Astrocyte (in vitro differentiated cells and primary cell): Measurements from ENCODE around the gene HPSE. TPM values are rescaled to one million over a fixed set of nuclear protein-coding genes. Genes with fewer than 3 reads are reported as not detected.

ENCODE experiments used
- DNase-seq: peaks from one replicate; pipeline ENCODE4 v3.0.0-alpha.2; 2010; ENCODE audit warnings: low read depth
- FAIRE-seq: peaks from 2 replicates; lab custom pipeline; 2011; peaks lifted over from hg19 to GRCh38; lab: Jason Lieb, UNC
- H2AFZ ChIP-seq: 2 replicates; pipeline ENCODE4 v1.6.0; 2012; ENCODE audit warnings: low read depth, low read length, inconsistent platforms
- H3K27ac ChIP-seq: 2 replicates; pipeline ENCODE4 v1.5.1; 2011; ENCODE audit warnings: low read depth, low read length, inconsistent platforms
- H3K27me3 ChIP-seq: 2 replicates; pipeline ENCODE4 v1.6.0; 2011; ENCODE audit warnings: low read length, inconsistent platforms; ENCODE audit not compliant: insufficient read depth
- H3K36me3 ChIP-seq: 2 replicates; pipeline ENCODE4 v1.5.1; 2011; ENCODE audit warnings: low read length, inconsistent platforms; ENCODE audit not compliant: insufficient read depth
- H3K4me1 ChIP-seq: 2 replicates; pipeline ENCODE4 v1.5.1; 2011; ENCODE audit warnings: low read length, inconsistent platforms; ENCODE audit not compliant: insufficient read depth
- H3K4me2 ChIP-seq: 2 replicates; pipeline ENCODE4 v1.6.0; 2012; ENCODE audit warnings: low read length, inconsistent platforms
- H3K4me3 ChIP-seq: 2 replicates; pipeline ENCODE4 v1.5.1; 2011; ENCODE audit warnings: low read depth, mild to moderate bottlenecking, low read length, inconsistent platforms; ENCODE audit not compliant: insufficient read depth
- H3K79me2 ChIP-seq: 2 replicates; pipeline ENCODE4 v1.6.0; 2012; ENCODE audit warnings: mild to moderate bottlenecking, low read length, inconsistent platforms; ENCODE audit not compliant: insufficient read depth
- H3K9ac ChIP-seq: 2 replicates; pipeline ENCODE4 v1.6.0; 2012; ENCODE audit warnings: mild to moderate bottlenecking, low read length, inconsistent platforms
- H3K9me3 ChIP-seq: 2 replicates; pipeline ENCODE4 v1.5.1; 2012; ENCODE audit warnings: low read depth, mild to moderate bottlenecking, low read length, inconsistent platforms; ENCODE audit not compliant: insufficient read depth
- H4K20me1 ChIP-seq: 2 replicates; pipeline ENCODE4 v1.6.0; 2012; ENCODE audit warnings: low read length, inconsistent platforms; ENCODE audit not compliant: insufficient read depth
- H3K27ac Mint-ChIP-seq: one replicate; pipeline ENCODE4 v1.8.0; 2021; ENCODE audit warnings: mild to moderate bottlenecking, mixed read lengths; ENCODE audit not compliant: unreplicated experiment
- H3K27me3 Mint-ChIP-seq: one replicate; pipeline ENCODE4 v1.8.0; 2021; ENCODE audit warnings: low read depth, mixed read lengths; ENCODE audit not compliant: unreplicated experiment
- H3K36me3 Mint-ChIP-seq: one replicate; pipeline ENCODE4 v1.8.0; 2021; ENCODE audit warnings: low read depth, mixed read lengths; ENCODE audit not compliant: unreplicated experiment
- H3K4me1 Mint-ChIP-seq: one replicate; pipeline ENCODE4 v1.8.0; 2021; ENCODE audit warnings: low read depth, mixed read lengths; ENCODE audit not compliant: unreplicated experiment
- H3K4me3 Mint-ChIP-seq: one replicate; pipeline ENCODE4 v1.8.0; 2021; ENCODE audit warnings: mild to moderate bottlenecking, moderate library complexity, mixed read lengths; ENCODE audit not compliant: unreplicated experiment
- H3K9me3 Mint-ChIP-seq: one replicate; pipeline ENCODE4 v1.8.0; 2021; ENCODE audit warnings: mild to moderate bottlenecking, mixed read lengths; ENCODE audit not compliant: unreplicated experiment
- EZH2 ChIP-seq: IDR thresholded peaks from 2 replicates; pipeline ENCODE4 v1.6.1; 2012; ENCODE audit warnings: mild to moderate bottlenecking, low read length, inconsistent platforms; ENCODE audit not compliant: insufficient read depth
- total RNA-seq: library from RNA; stranded (reverse); gene quantifications from 2 replicates; pipeline ENCODE4 v1.2.1, GENCODE V29; 2021
- TF ChIP-seq, protein P1 (sequence below): IDR thresholded peaks from 2 replicates; pipeline ENCODE4 v1.5.1; 2011; ENCODE audit warnings: low read depth, mild to moderate bottlenecking, inconsistent platforms, low read length, moderate library complexity; ENCODE audit not compliant: insufficient read depth

Gene HPSE
- total RNA-seq, 1 donor from 2014 or later = 0.75 TPM

DNA sequence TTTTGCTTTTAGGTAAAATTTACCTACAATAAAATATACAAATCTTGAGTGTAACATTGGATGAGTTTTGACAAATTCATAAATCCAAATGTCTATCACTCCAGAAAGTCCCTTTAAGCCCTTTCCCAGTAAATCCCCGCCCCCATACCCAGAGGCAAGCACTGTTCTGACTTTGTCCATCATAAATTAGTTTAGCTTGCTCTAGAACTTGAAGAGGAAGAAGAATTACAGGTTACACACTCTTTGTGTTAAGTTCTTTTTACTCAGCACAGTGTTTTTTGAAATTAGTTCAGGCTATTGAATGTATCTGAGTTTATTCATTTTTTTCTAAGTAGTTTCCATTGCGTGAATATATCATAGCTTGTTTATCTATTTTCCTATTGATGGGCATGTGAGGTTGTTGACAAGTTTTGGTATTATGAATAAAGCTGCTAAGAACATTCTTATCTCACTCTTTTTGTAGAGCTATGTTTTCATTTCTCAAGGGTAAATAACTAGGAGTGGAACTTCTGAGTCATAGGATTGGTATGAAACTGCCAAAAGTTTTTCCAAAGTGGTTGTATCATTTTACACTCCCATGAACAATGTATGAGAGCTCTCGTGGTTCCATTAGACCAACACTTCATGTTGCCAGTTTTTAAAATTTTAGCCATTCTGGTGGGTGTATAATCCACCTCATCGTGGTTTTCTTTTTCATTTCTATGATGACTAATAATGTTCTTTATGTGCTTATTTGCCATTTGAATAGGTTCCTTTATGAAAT, 22.4 kb upstream of the HPSE start:
- peak; percentile 95 for DNase-seq
- Histone ChIP-seq H3K9ac (peak overlapping the region; percentile 23), H4K20me1 (no peaks in the 10 kb centered on the region), H3K27ac (peak overlapping the region; percentile 82), H3K4me3 (no peak overlapping the region), H3K4me1 (peaks cover 21% of the 10 kb centered on the region), H2AFZ (no peak overlapping the region), H3K36me3 (no peaks in the 10 kb centered on the region), H3K9me3 (no peaks in the 10 kb centered on the region), H3K4me2 (peak overlapping the region; percentile 62), H3K27me3 (no peaks in the 10 kb centered on the region), H3K79me2 (no peaks in the 10 kb centered on the region)
- Mint-ChIP-seq H3K27ac (peak overlapping the region; percentile 96), H3K9me3 (no peaks in the 10 kb centered on the region), H3K4me1 (peaks cover 20% of the 10 kb centered on the region), H3K36me3 (no peaks in the 10 kb centered on the region), H3K4me3 (no peak overlapping the region), H3K27me3 (no peaks in the 10 kb centered on the region)
- peak; percentile 98 for FAIRE-seq
- TF ChIP-seq EZH2 = no peak
- TF ChIP-seq, protein P1, sequence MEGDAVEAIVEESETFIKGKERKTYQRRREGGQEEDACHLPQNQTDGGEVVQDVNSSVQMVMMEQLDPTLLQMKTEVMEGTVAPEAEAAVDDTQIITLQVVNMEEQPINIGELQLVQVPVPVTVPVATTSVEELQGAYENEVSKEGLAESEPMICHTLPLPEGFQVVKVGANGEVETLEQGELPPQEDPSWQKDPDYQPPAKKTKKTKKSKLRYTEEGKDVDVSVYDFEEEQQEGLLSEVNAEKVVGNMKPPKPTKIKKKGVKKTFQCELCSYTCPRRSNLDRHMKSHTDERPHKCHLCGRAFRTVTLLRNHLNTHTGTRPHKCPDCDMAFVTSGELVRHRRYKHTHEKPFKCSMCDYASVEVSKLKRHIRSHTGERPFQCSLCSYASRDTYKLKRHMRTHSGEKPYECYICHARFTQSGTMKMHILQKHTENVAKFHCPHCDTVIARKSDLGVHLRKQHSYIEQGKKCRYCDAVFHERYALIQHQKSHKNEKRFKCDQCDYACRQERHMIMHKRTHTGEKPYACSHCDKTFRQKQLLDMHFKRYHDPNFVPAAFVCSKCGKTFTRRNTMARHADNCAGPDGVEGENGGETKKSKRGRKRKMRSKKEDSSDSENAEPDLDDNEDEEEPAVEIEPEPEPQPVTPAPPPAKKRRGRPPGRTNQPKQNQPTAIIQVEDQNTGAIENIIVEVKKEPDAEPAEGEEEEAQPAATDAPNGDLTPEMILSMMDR = no peak

DNA sequence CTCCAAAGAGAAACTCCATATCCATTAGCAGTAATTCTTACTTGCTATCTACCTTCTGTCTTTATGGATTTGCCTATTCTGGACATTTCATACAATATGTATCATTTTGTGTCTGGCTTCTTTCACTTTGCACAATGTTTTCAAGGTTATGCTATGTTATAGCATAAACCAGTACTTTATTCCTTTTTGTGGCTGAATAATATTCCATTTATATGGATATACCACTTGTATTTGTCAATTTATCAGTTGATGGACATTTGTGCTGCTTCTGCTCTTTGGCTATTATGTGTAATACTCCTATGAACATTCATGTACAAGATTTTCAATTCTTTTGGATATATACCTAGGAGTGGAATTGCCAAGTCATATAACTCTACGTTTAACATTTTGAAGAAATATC, 18.9 kb upstream of the HPSE start:
- Histone ChIP-seq H3K4me2 (no peak overlapping the region), H3K9ac (no peak overlapping the region), H2AFZ (no peak overlapping the region), H4K20me1 (no peaks in the 10 kb centered on the region), H3K79me2 (no peaks in the 10 kb centered on the region), H3K36me3 (no peaks in the 10 kb centered on the region), H3K27me3 (no peaks in the 10 kb centered on the region), H3K9me3 (no peaks in the 10 kb centered on the region), H3K4me3 (no peak overlapping the region), H3K27ac (no peak overlapping the region), H3K4me1 (peaks cover 21% of the 10 kb centered on the region)
- Mint-ChIP-seq H3K27ac (no peak overlapping the region), H3K4me3 (no peak overlapping the region), H3K36me3 (no peaks in the 10 kb centered on the region), H3K9me3 (no peaks in the 10 kb centered on the region), H3K27me3 (no peaks in the 10 kb centered on the region), H3K4me1 (peaks cover 17% of the 10 kb centered on the region)
- FAIRE-seq = no peak
- no peak for DNase-seq
- TF ChIP-seq, protein P1 = no peak
- no peak for TF ChIP-seq EZH2

DNA sequence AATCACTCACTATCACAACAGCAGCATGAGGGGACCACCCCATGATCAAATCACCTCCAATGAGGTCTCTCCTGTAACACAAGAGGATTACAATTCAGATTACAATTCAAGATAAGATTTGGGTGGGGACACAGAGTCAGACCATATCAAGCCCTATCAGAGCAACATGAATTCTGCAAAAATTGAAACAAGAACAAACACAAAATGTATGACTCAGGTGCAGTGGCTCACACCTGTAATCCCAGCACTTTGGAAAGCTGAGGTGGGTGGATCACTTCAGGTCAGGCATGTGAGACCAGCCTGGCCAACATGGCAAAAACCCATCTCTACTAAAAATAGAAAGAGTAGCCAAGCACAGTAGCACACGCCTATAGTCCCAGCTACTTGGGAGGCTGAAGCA, 13.4 kb upstream of the HPSE start:
- DNase-seq (no peak), FAIRE-seq (no peak)
- Mint-ChIP-seq H3K9me3 (peaks cover 6% of the 10 kb centered on the region), H3K4me3 (no peak overlapping the region), H3K27me3 (peaks cover 2% of the 10 kb centered on the region), H3K27ac (no peak overlapping the region), H3K4me1 (no peaks in the 10 kb centered on the region), H3K36me3 (no peaks in the 10 kb centered on the region)
- no peak overlapping the region for H3K4me3 ChIP-seq
- no peak overlapping the region for H3K9ac ChIP-seq
- H3K79me2 ChIP-seq = no peaks in the 10 kb centered on the region
- H3K4me2 ChIP-seq = no peak overlapping the region
- peaks cover 7% of the 10 kb centered on the region for H3K9me3 ChIP-seq
- no peaks in the 10 kb centered on the region for H4K20me1 ChIP-seq
- H3K36me3 ChIP-seq = no peaks in the 10 kb centered on the region
- H3K4me1 ChIP-seq = no peaks in the 10 kb centered on the region
- no peak overlapping the region for H2AFZ ChIP-seq
- H3K27ac ChIP-seq = no peak overlapping the region
- no peak for TF ChIP-seq EZH2
- TF ChIP-seq, protein P1 = no peak
- H3K27me3 ChIP-seq = no peaks in the 10 kb centered on the region
